Esophagus squamous epithelium (tissue), 5 donors: ENCODE data around the gene RUNX1. TPM values are rescaled to one million over a fixed set of nuclear protein-coding genes. Genes with fewer than 3 reads are reported as not detected.

Experiments used
- DNase-seq: peaks from one replicate; lab custom pipeline; 2025; lab: John Stamatoyannopoulos, UW
- H3K27ac ChIP-seq, 4 donors: fragments of 200-600 bp; sonication (generic); one replicate each; pipeline ENCODE4 v1.5.1; 2016 to 2019; ENCODE audit warnings: mild to moderate bottlenecking in 1 of 4
- H3K27me3 ChIP-seq, 4 donors: fragments of 200-600 bp; sonication (generic); 1 replicate in 3 of 4; 2 replicates in 1 of 4; pipeline versions ENCODE4 v1.5.1 to v1.6.0; 2017 to 2021; ENCODE audit warnings: antibody characterized with exemption in 1 of 4
- H3K36me3 ChIP-seq, 3 donors: fragments of 200-600 bp; sonication (generic); one replicate each; pipeline ENCODE4 v1.5.1; 2016 to 2019
- H3K4me1 ChIP-seq, 3 donors: fragments of 200-600 bp; sonication (generic); one replicate each; pipeline ENCODE4 v1.5.1; 2017 to 2019
- H3K4me3 ChIP-seq, 4 donors: fragments of 200-600 bp; sonication (generic); 1 replicate in 3 of 4; 2 replicates in 1 of 4; pipeline ENCODE4 v1.5.1; 2016 to 2019; ENCODE audit warnings: mild to moderate bottlenecking in 2 of 4, moderate library complexity in 1 of 4
- H3K9me3 ChIP-seq, 3 donors: fragments of 200-600 bp; sonication (generic); one replicate each; pipeline ENCODE4 v1.5.1; 2016 to 2019
- POLR2A ChIP-seq, 4 donors: fragments of 450-650 bp; IDR thresholded peaks; one replicate each; pipeline ENCODE4 v1.6.1; 2017; ENCODE audit warnings: antibody characterized with exemption in 4 of 4, mild to moderate bottlenecking in 4 of 4, moderate library complexity in 3 of 4
- WGBS, 2 donors: methylation state at CpG; one replicate each; pipeline ENCODE4 v1.1.5; 2018; 5-methylcytosine and 5-hydroxymethylcytosine counted together
- intact Hi-C: fragments of 100-400 bp; cut with DNase I; formaldehyde crosslinking; loops from one replicate; pipeline ENCODE4 v1.15.0; 2022
- total RNA-seq, 4 donors: library from RNA; depleted of rRNA; stranded (reverse); fragments of >200 nt; gene quantifications; one replicate each; pipeline ENCODE4 v1.1.0, GENCODE V29; 2016
- TF ChIP-seq, protein P1 (sequence below), 6 experiments: fragments of 450-650 bp in 4 of 6; fragments of 200-600 bp in 2 of 6; sonication (generic) in 2 of 6; IDR thresholded peaks; one replicate each; pipeline ENCODE4 v1.5.1; 2016 to 2019; ENCODE audit warnings: antibody characterized with exemption in 6 of 6, mild to moderate bottlenecking in 4 of 6, moderate library complexity in 4 of 6
- donor health status: DM: yes; HTN: yes; CAD: no.

The RUNX1 gene
- total RNA-seq, 4 donors from 2014 or later: 8.2 to 25.4 (median 18.3) TPM

DNA sequence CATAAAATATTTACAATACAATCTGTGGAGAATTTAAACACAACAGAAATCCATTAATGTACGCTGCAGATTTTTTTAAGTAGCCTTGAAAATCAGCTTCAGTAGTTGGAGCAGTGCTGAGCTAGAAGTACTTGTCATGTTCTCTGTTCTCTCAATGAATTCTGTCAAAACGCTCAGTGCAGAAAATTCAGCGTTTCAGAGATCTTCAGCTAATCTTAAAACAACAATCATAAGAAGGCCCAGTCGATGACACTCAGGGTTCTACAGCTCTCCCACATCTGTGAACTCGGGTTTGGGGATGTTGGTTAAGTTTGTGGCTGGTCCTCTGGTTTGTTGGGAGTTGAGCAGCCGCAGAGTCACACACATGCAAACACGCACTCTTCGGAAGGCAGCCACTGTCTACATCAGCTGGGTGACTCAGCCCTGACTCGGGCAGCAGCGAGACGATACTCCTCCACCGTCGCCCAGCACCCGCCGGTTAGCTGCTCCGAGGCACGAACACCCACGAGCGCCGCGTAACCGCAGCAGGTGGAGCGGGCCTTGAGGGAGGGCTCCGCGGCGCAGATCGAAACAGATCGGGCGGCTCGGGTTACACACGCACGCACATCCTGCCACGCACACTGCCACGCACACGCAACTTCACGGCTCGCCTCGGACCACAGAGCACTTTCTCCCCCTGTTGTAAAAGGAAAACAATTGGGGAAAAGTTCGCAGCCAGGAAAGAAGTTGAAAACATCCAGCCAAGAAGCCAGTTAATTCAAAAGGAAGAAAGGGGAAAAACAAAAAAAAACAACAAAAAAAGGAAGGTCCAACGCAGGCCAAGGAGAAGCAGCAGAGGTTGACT is 161.2 kb downstream of the RUNX1 start:
- intact Hi-C loops: loop anchor here (5.0 kb wide), 1 partner anchor 509 kb away; no protein-coding TSS in a partner anchor
- TF ChIP-seq, protein P1, sequence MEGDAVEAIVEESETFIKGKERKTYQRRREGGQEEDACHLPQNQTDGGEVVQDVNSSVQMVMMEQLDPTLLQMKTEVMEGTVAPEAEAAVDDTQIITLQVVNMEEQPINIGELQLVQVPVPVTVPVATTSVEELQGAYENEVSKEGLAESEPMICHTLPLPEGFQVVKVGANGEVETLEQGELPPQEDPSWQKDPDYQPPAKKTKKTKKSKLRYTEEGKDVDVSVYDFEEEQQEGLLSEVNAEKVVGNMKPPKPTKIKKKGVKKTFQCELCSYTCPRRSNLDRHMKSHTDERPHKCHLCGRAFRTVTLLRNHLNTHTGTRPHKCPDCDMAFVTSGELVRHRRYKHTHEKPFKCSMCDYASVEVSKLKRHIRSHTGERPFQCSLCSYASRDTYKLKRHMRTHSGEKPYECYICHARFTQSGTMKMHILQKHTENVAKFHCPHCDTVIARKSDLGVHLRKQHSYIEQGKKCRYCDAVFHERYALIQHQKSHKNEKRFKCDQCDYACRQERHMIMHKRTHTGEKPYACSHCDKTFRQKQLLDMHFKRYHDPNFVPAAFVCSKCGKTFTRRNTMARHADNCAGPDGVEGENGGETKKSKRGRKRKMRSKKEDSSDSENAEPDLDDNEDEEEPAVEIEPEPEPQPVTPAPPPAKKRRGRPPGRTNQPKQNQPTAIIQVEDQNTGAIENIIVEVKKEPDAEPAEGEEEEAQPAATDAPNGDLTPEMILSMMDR (IDR thresholded peaks at IDR 0.05): no peak
- TF ChIP-seq POLR2A (IDR thresholded peaks at IDR 0.05): peak in 3 of 4 donors; percentile 6 to 26 (median 7)
- DNase-seq: no peak
- H3K36me3 ChIP-seq: no peaks in the 10 kb centered on the region
- peaks cover 3 to 78% (median 14%) of the 10 kb centered on the region in 3 donors for H3K4me1 ChIP-seq
- H3K4me3 ChIP-seq: peak overlapping the region; percentile 67 to 82 (median 73)
- peak overlapping the region; percentile 95 to 97 (median 97) for H3K27ac ChIP-seq
- peaks cover 0 to 69% (median 4%) of the 10 kb centered on the region in 4 donors for H3K27me3 ChIP-seq
- 1 to 4% methylated on average over 22 to 36 of the region's 40 CpGs for WGBS, 2 donors
- no peaks in the 10 kb centered on the region for H3K9me3 ChIP-seq

DNA sequence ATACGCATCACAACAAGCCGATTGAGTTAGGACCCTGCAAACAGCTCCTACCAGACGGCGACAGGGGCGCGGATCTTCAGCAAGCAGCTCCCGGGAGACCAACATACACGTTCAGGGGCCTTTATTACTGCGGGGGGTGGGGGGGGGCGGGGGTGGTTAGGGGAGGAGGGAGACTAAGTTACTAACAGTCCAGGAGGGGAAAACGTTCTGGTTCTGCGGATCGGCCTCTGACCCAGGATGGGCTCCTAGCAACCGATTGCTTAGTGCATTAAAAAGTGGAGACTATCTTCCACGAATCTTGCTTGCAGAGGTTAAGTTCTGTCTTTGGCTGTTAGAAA is 162.0 kb downstream of the RUNX1 start:
- Histone ChIP-seq H3K4me3 (peak overlapping the region; percentile 67 to 82 (median 73)), H3K36me3 (no peaks in the 10 kb centered on the region), H3K27me3 (peaks cover 0 to 60% (median 4%) of the 10 kb centered on the region in 4 donors), H3K9me3 (no peaks in the 10 kb centered on the region), H3K27ac (peak overlapping the region; percentile 95 to 97 (median 97)), H3K4me1 (peaks cover 3 to 87% (median 14%) of the 10 kb centered on the region in 3 donors)
- TF ChIP-seq, protein P1 (IDR thresholded peaks at IDR 0.05): no peak
- no peak for TF ChIP-seq POLR2A (IDR thresholded peaks at IDR 0.05)
- 1 to 14% methylated on average over 3 to 8 of the region's 15 CpGs for WGBS, 2 donors
- intact Hi-C loops: loop anchor here (5.0 kb wide), 1 partner anchor 510 kb away; no protein-coding TSS in a partner anchor
- DNase-seq: no peak

GRCh38 chr21:34886240-34887104 is 162.6 kb downstream of the RUNX1 start:
- Histone ChIP-seq H3K4me3 (peak overlapping the region; percentile 67 to 82 (median 73)), H3K4me1 (peaks cover 3 to 91% (median 14%) of the 10 kb centered on the region in 3 donors), H3K36me3 (no peaks in the 10 kb centered on the region), H3K9me3 (no peaks in the 10 kb centered on the region), H3K27ac (peak overlapping the region; percentile 95 to 97 (median 97)), H3K27me3 (peaks cover 0 to 54% (median 4%) of the 10 kb centered on the region in 4 donors)
- no peak for TF ChIP-seq POLR2A (IDR thresholded peaks at IDR 0.05)
- TF ChIP-seq, protein P1 (IDR thresholded peaks at IDR 0.05): peak in 1 of 6 experiments; percentile 5
- intact Hi-C loops: loop anchor here (5.0 kb wide), 1 partner anchor 511 kb away; no protein-coding TSS in a partner anchor
- whole genome bisulfite sequencing, 2 donors: 4 to 5% methylated on average over 9 to 10 of the region's 56 CpGs
- no peak for DNase-seq

DNA sequence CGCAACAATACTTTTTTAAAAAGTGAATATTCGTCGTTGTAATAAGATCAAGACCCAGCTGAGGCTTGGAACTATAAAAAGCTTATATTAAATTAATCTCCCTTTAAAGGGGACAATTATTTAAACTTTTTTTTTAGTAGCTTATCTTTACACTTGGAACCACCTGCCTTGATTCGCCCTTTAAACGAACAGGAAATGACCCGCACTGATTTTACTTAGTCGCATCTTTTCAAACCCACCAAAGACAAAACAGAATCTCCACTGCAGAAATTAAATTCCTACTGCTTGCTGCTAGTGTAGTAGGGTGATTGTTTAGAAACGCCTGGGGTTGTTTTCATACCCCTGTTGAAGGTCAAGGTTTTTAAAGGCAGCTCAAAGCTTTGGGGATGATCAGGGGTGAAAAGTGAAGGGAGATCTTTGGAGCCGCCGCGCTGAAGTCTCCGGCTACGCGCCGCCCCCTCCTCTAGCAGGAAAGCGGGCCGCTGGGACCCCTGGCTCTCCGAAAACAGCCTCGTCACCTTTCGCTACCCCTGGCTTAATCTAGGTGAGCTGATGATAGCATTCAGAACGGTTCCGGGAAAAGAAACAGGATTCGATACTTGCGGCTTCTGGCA is 163.4 kb downstream of the RUNX1 start:
- peaks cover 0 to 47% (median 3%) of the 10 kb centered on the region in 4 donors for H3K27me3 ChIP-seq
- H3K36me3 ChIP-seq: no peaks in the 10 kb centered on the region
- no peak for DNase-seq
- H3K9me3 ChIP-seq: no peaks in the 10 kb centered on the region
- intact Hi-C loops: loop anchor here (5.0 kb wide), 1 partner anchor 512 kb away; no protein-coding TSS in a partner anchor
- peaks cover 6 to 88% (median 14%) of the 10 kb centered on the region in 3 donors for H3K4me1 ChIP-seq
- TF ChIP-seq, protein P1 (IDR thresholded peaks at IDR 0.05): no peak
- no peak for TF ChIP-seq POLR2A (IDR thresholded peaks at IDR 0.05)
- peak overlapping the region; percentile 67 to 82 (median 73) for H3K4me3 ChIP-seq
- 10 to 17% methylated on average over 17 to 24 of the region's 24 CpGs for WGBS, 2 donors
- peak overlapping the region; percentile 95 to 97 (median 97) for H3K27ac ChIP-seq
